CMK (cell line): ENCODE data around the gene LRIT1.
"Not testable (repeated sequence)": the region's sequence is repeated elsewhere in the genome, so short reads cannot be mapped to it uniquely, and the experiment has no call there.

Experiments
- DNase-seq: peaks from one replicate; pipeline ENCODE4 v3.0.0-alpha.2; 2010; ENCODE audit warnings: low read depth

Gene LRIT1, protein sequence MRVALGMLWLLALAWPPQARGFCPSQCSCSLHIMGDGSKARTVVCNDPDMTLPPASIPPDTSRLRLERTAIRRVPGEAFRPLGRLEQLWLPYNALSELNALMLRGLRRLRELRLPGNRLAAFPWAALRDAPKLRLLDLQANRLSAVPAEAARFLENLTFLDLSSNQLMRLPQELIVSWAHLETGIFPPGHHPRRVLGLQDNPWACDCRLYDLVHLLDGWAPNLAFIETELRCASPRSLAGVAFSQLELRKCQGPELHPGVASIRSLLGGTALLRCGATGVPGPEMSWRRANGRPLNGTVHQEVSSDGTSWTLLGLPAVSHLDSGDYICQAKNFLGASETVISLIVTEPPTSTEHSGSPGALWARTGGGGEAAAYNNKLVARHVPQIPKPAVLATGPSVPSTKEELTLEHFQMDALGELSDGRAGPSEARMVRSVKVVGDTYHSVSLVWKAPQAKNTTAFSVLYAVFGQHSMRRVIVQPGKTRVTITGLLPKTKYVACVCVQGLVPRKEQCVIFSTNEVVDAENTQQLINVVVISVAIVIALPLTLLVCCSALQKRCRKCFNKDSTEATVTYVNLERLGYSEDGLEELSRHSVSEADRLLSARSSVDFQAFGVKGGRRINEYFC

DNA sequence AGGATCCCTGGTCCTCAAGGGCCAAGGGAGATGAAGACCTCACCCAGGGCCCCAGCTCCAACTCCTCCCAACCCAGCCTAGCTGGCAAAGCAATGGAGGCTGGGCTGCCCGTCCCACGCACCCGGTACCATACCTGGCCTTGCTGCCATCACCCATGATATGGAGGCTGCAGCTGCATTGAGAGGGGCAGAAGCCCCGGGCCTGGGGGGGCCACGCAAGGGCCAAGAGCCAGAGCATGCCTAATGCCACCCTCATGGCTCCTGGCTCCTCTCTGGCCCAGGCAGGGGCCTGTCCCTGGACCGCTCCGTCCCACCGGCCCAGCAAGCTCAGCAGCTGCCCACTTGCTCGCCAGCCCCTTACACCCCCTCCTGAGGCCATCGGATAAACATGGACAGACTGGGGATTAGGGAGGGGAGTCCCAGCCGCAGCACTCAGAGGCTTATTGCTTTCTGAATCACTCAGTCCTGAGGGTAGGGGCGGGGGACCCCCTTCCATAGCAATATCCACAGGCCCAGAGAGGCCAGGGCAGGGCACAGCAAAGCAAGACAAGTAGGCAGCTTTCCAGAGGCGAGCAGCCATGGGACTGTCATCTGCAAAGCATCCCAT is at the start of gene LRIT1:
Gene LRIT1, minus strand, starts transcription at position 362 of the 606 bp plus-strand sequence. Its CDS starts 107 bp downstream, at position 255.
- DNase-seq, result no peak

DNA sequence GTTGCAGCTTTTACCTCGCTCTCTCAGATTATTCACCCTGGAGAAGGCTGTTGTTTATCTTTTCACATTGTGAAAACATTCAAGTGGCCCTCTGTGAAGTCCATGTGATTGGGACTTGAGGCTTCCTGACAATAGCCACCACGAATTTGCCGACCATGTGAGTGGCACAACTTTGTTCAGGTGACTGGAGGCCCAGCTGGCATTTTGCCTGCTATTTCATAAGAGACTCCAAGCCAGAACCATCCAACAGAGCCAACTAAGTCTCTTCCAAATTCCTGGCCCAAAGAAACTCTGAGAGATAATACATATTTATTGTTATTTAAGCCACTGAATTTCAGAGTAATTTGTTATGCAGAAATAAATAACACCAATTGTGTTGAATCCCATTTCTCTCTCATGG is 48.9 kb upstream of the LRIT1 start:
- DNase-seq, result no peak

DNA sequence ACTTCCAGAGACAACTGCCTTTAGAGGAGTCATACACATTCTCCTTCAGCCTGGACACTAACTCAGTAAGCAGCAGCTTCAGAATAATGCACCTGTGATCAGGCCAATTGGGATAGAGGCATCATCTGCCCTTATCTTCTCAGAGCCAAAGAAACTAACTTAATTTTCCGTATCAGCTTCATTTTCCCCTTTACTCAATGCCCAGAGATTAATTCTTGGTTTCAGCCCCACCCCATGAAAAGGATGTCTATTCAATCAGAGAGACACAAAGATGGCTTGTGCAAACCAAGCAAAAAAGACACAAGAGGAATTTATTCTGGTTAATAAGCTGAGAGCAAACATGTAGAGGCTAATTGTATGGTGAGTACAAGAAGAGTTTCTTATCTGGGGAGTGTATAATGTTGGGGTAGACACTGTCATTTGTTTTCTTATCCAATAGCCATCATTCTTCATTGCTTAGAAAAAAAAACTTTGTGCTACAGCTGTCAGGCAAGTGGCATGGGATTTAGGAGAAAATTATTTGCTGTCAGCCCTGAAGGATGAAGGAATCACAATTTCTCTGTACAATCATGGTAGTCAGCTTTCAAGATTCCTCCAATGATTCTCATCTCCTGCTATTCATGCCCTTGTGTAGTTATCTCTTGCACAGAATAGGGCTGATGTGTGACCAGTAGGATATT is 48.3 kb upstream of the LRIT1 start:
- DNase-seq, result no peak

DNA sequence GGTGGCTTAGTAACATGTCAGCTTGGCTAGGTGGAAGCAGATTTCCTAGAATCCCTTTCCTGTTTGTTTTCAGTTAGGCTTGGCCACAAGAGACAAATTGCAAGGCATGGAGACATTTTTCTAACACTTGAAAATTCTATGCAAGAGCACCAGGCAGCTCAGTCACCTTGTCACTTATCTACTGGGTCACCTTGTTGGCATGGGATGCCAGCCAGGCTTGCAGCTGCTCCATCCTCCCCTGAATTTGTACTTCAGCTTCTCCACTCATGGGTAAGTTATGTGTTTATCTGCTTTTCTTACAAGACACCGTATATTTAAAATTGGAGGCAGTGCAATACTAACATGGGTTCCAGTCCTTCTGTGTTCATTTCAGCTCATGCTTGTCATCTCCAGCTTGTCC is 46.8 kb upstream of the LRIT1 start:
- DNase-seq, result no peak

DNA sequence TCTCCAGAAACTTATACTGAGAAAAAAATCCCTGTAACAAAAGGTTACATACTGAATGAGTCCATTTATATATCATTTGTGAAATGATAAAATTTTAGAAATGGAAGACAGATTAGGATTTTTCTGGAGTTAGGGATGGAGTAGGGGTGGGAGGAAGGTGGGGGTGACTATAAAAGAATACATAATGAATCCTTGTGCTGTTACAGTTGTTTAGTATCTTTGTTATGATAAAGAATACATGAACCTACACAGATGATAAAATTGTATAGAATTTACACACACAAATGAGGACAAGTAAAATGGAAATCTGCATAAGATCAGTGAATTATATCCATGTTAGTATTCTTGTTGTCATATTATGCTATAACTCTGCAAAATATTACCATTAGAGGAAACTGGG is 45.3 kb upstream of the LRIT1 start:
- no peak for DNase-seq

DNA sequence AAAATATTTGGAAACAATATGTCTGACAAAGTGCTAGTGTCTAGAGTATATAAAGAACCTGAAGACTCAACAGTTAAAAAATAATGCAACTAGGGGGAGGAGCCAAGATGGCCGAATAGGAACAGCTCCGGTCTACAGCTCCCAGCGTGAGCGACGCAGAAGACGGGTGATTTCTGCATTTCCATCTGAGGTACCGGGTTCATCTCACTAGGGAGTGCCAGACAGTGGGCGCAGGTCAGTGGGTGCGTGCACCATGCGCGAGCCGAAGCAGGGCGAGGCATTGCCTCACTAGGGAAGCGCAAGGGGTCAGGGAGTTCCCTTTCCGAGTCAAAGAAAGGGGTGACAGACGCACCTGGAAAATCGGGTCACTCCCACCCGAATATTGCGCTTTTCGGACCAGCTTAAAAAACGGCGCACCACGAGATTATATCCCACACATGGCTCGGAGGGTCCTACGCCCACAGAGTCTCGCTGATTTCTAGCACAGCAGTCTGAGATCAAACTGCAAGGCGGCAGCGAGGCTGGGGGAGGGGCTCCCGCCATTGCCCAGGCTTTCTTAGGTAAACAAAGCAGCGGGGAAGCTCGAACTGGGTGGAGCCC is 38.6 kb upstream of the LRIT1 start:
- DNase-seq, result not testable (repeated sequence)

DNA sequence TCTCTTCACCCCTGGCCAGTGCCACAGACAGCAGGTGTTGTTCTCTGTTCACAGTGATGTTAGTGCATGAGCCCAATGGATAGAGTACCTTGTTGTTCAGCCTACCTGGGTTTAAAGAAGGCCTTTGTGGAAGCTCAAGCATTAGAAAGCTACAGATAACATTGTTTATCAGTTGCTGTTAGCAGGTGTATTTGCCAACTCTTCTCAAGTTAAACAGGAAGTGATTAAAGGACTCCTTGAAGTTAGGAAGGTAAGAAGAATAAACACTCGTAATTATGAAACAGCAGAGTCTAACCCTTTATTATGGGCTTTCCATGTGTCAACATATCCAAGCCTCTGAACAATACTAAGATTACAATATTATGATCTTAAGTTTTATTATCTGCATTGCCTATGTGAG is 29.4 kb upstream of the LRIT1 start:
- no peak for DNase-seq

DNA sequence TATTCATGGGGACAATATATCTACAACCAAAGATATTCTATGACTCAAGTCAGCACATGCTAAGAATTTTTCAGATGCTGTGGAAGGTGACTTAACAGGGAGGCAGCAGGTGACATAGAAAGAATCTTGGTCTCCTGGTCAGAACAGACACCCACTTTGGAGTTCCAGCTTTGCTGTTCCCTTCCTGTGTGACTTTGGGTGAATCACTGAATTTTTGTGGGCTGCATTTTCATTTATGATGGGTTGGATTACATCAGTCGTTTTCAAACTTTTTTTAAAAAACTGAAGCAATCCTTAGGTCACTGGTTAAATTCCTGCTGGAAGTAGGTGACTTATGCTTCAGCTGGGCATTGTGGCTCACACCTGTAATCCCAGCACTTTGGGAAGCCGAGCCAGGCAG is 28.4 kb upstream of the LRIT1 start:
- no peak for DNase-seq

DNA sequence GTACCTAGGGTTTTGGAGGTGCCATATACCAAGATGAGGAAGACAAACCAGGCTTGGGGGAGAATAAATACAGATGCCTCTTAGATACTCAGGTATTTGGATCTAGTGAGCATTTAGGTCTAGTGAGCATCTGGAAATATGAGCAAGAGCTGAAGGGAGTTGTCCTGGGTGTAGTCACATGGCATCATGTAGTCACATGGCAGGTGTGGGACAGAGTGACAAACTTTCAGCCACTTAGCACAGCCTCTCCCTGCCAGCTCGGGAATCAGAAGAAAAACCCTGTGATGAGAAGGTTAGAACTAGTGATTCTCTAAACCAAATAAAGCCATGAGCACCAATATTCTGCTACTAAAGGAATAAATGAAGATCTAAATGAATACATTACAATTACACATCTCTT is 27.8 kb upstream of the LRIT1 start:
- no peak for DNase-seq

DNA sequence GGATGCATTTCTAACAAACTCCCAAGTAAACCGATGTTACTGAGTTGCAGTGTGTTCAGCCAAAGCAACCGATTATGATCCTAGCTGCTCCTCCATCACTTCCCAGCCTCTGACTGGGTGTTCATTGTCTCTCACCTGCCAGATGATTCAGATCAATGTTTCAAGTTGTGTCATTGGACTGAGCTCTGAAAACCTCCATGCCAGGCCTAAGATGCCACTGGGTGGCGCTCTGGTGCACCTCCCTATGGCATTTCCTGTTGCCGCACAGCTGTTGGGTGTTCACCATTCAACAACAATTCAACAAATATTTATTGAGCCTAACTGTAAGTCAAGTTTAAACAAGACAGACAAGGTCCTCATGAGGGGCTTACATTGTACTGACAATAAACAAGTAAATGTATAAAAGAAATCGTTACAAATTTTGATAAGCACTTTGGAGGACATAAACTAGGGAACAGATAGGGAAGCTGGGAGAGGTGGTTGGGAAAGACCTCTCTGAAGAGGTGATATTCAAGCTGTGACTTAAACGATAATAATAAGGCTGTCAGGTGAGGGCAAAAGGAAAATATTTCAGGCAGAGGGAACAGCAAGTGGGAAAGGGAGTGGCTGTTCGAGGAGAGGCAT is 26.3 kb upstream of the LRIT1 start:
- no peak for DNase-seq

DNA sequence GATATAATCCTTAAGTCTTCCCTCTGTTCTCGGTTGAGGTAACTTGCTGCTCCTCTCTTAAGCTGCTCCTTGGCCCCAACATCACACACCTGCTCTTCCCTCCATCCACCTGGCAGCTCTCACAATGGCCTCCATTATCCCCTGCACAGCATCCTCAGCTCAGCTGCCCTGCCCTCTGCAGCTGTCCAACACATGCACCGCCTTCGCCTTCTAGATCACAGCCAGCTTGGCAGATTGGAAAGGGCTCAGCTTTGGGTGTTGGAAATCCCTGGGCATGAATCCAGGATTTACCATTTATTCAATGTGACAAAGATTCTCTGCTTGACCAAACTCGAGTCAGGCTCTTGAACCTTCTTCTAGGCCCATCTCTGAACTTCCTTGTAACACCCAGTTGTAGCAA is 24.1 kb upstream of the LRIT1 start:
- DNase-seq, result no peak

DNA sequence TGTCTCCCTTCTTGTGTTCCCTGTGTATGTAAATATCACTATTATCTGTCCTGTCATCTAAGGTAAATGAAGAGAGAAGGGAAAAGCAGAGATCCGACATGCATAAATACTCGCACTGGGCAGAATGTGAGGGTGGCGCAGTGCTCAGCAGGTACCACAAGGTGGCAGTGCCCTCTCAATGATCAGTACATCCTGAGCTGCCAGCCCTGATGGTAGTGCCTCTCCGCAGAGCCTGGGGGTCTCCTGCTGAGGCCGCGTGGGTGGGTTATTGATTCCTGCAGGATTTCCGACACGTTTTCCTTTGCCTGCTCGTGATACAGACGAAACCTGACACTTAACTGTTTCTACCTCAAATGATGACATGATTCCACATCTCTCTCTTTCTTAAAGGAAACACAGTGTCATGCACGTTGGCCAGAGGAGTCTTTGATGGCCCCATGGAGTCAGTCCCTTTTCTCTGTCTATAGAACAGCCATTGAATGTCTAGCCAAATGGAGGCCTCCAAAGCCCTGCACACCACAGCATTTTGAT is 23.3 kb upstream of the LRIT1 start:
- peak; percentile 30 for DNase-seq

DNA sequence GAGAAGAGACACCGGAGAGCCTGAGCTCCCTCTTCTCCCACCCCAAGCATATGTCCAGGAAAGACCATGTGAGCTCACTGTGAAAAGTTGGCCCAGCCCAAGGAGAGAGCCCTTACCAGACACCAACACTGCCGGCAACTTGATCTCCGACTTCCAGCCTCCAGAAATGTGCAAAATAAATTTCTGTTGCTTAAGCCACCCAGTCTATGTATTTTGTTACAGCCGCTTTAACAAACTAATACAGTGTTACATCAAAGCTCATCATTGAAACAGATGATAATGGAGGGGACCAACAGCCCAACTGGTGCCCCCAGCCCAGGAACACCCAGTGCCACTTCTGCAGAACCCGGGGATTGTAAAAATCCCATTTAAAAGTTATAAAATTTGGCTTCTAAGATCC is 22.4 kb upstream of the LRIT1 start:
- no peak for DNase-seq

DNA sequence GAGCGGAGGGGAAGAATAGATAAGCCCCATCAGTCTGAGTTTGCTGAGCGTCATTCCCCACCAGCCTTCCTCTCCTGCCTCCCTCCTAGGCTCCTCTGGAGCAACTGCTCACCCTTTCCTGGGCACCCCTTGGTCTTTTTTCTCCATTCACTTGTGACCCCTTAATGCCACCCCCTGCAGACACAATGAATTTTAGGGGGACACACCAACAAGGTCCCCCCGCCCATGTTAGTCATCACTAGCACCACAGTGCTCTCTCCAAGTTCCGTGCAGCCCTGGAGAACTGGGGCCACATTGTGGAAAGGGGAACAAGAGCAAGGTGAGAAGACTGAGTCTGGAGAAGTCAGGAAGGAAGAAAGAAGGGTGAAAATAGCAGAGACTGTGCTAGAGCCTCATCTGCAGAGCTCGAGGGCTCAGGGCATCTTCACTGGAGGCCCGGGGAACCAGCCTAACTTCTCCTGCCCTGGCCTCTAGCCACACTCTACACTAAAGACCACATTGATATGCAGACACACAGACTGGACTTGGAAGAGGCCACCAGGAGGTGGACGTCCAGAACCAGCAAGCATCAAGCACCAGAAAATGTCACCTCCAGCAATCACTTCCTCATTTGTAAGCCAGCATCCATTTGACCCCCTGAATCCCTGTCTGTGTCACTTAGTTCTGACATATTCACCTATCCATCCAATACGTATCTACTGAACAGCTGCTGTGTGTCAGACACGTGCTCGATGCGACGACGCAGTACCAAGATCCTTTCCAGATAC is 21.0 kb upstream of the LRIT1 start:
- no peak for DNase-seq

DNA sequence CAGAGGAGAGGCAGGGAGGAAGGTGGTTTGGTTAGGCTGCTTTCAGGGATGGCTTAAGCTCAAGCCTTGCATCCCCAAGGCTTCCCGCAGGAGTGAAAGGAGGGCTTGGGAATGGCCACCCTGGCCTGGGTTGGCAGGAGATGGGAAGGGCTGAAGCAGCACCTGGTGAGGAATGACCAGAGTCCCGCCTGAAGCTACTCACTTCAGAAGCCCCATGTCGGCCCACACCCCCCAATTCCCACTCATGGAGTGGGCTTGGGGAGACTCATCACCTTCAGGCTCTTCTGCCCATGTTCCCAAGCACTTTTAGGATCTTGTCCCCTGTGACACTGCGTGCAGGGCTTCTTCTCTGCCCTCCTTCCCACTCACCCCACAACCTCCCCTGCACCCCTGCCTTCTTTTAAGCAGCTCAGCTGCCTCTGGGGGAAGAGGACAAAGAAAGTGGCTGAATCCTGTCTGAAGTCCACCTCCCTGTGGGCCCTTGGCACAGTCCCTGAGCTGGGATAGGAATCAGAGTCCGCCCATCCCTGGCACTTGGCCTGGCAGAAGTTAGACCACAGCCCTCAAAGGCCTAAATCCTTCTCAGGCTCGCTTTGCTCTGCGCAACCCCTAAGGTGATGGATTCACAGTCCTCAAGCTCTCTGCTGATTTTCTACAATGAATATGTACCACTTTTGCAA is 20.0 kb upstream of the LRIT1 start:
- DNase-seq, result no peak

DNA sequence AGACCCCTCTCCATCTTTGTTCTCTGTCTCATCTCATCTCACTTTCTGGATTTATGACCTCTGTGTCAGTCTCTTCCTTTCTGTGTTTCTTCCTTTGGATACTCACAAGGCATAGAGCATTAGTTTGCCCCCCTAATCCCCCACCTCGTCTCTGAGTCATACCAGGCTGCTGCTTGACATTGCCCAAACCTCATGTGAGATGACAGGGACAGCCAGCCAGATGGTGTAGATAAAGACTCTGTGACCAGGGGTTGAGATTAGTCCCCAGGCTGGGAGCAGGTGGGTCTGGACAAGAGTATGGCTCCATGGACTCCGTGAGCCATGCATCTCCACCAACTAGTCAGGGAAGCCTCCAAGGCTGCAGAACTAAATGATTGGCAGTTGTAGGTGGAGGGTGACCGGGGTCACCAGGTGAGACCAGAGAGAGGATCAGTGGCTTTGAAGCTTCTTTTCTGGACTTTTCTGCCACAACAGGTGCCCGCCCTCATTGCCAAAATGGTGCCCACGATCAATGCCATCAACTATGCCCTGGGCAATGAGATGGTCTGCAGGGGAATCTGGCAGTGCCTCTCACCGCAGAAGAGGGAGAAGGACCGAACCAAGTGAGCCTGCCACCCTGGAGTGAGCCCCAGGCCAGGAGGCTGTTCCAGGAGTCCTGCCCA is 16.8 kb upstream of the LRIT1 start:
- no peak for DNase-seq

DNA sequence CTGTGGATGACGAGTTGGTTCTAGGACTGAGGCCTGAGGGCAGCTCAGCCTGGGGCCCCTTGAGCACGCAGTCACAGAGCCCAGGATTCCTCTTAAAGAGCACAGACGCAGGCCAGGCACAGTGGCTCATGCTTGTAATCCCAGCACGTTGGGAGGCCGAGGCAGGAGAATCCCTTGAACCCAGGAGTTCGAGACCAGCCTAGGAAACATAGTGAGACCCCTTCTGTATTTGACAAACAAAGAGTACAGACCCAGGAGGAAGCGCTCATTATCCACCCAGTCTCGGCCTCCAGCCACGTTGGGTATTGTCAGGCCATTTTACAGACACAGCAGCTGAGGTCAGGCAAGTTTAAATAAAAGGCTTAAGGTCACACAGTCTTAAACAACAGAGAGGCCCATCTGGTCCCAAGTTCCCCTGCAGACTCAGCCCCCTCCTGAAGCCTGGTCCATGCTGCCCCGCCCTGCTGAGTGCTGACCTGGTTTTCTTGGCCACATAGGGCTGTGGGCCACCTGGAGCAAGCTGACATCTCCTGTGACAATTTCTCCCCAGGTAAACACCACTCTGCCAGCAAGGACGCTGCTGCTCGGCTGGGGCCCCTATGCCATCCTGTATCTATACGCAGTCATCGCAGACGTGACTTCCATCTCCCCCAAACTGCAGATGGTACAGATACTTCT is 16.1 kb upstream of the LRIT1 start:
- DNase-seq, result no peak

DNA sequence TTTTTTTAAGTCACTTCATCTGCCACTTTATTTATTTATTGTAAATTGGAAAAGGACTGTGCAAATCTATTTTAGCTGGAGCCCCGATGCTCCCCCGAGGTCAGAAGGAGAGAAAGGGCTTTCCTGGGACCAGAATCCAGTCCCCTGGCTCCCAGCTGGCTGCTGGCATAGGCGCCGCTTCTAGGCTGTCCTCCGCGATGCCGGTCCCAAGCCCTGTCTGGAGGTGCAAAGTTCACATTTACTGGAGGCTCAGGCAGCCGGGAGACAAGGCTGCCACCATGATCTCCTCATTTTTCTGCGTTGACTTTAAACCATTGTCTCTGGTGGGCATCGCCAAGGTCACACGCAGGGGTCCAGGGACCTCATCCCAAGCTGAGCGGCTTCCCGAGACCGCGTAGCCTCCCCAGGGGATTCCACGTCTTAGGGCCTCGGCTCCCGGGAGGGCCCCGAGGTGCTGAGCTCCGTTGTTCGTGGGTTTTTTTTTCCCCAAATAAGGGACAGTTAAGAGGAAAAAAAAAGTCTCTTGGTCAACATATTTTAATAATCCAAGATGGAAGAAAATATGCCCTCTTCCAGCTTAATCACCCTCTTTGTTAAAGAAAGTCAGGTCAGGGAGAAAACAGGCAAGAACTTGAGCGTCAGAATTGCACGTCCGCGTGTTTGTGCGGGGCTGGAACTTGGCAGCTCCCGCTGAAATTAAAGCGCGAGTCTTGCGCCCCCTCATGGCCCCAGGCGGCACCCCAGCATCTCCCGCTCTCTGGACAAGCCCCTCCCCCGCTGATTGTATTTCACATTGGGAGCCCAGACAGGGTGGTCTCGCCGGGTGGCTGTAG is 15.4 kb upstream of the LRIT1 start:
- no peak for DNase-seq
